ENCODE results near the gene PRXL2C.
"Not testable (repeated sequence)": the region's sequence is repeated elsewhere in the genome, so short reads cannot be mapped to it uniquely, and the experiment has no call there.

The PRXL2C gene

DNA sequence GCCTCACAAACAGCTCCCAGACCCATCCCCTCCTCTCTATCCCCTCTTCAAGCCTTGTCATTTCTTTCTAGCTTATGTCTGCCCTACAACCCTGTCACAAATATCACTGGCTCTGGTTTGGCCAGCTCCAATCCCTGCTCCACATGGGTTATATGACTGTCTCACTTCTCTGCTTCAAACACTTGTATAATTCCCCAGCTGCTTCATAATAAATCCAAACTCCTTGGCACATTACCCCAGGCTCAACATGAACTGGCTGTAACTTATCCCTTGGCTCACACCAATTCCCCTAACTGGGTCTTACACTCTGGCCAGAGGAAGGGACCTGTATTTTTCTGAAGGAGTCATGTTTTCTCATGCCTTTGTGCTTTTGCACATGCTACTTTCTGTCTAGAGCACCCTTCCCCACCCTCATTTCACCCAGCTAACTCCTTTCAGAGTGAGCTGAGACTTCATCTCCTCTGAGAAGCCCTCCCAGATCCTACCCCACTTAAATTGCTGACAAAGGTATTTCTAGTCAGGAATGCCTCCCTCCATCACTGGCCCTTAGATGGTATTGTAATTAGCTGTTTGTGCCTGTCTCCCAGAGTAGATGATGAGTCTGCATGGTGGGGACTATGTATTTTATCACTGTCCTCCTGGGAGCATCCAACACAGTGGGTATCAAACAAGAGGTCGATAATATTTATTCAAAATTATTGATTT, 5.3 kb downstream of the PRXL2C start:
- DNase-seq (ENCODE audit: low read depth, low spot score), result no peak

DNA sequence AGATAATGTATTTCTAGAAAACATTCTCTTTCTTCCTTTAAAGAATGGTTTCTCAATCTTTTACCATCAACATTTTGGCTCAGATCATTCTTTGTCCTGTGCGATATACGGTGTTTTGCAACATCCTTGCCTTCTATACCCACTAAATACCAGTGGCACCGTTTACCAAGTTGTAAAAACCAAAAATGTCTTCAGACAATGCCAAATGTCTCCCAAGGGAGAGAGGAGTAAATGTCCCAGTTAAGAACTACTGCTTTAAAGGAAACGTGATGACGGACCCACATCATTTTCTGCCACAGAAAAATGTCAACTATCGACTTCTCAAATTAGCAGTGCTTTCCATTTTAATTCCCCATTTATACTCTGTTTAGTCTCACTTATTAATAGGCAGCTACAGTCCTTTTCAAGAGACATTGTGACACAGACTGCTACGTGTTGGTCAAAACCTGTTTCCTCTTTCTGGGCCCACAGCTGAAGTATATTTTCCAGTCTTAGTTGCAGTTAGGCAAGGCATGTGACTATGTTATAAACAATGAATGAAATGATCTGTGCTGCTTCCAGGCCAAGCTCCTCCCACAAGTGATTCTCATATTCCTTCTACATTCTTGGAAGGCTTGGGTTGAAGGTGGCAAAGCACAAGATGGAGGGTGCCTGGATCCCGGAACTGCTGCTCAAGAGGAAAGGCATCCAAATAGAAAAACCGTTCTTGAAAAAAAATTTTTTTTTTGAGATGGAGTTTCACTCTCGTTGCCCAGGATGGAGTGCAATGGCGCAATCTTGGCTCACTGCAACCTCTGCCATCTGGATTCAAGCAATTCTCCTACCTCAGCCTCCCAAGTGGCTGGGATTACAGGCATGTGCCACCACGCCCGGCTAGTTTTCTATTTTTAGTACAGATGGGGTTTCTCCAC, 8.8 kb downstream of the PRXL2C start:
- no peak for DNase-seq (ENCODE audit: low read depth, low spot score)

DNA sequence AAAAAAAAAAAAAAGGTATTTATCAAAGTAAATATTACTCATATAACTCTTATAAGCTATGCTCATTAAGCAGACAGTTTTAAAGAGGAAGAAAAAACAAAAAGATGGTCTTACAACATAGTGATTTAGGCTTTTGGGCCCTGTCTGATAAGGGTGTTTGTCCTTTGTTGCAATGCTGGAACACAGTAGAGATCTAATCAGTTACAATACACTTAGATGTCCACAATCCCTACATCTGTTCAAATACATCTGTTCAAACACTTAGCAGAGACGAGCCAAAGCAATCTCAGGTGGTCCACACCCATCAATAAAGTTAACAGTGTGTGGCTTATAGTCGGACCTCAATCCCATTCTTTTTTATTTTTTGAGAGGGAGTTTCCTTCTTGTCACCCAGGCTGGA, 11.0 kb downstream of the PRXL2C start:
- no peak for DNase-seq (ENCODE audit: low read depth, low spot score)

DNA sequence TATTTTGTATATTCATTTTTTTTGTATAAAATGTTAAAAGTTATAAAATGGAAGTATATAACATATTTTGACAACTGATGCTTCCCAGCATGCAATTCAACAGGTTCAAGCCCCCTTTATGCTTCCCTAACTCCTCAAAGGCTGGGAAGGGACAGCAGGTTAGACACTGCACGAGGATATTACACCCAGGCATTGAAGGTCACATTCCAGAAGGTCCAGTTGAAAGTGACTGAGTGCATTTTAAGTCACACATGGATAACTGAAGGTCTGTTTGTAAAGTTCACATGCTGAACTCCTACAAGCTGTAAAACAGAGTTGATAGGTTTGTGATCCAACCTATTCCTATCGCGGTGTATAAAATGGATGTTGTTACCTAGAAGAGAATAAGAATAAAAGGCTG, 13.6 kb downstream of the PRXL2C start:
- DNase-seq (ENCODE audit: low read depth, low spot score), result no peak

DNA sequence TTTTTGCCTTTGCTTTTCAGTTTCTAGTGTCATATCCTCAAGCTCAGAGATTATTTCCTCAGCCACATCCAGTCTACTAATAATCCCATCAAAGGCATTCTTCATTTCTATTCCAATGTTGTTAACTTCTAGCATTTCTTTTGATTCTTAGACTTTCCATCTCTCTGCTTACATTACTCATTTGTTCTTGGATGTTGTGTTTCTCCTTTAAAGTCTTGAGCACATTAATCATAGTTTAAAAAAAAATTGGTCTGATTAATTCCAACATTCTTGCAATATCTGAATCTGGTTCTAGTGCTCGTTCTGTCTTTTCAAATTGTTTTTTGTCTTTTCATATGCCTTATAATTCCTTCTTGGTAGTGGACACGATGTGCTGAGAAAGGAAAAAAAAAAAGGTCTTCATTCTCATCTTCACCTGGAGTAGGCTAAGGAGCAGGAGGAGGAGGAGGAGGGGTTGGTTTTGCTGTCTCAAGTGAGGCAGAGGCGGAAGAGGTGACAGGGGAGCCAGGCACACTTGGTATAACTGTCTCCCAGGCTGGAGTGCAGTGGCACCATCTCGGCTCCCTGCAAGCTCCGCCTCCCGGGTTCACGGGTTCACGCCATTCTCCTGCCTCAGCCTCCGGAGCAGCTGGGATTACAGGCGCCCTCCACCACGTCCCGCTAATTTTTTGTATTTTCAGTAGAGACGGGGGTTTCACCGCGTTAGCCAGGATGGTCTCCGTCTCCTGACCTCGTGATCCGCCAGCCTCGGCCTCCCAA, 16.3 kb downstream of the PRXL2C start:
- DNase-seq (ENCODE audit: low read depth, low spot score), result no peak

DNA sequence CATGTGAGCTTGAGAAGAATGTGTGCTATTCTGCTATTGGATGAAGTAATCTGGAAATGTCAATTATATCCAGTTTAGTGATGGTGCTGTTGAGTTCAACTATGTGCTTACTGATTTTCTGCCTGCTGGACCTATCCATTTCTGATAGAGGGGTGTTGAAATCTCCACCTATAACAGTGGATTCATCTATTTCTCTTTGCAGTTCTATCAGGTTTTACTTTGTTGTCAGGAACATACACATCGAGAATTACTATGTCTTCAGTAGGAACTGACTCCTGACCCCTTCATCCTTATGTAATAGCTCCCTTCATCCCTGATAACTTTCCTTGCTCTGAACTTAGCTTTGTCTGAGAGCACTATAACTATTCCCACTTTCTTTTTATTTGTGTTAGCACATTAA, 18.7 kb downstream of the PRXL2C start:
- DNase-seq (ENCODE audit: low read depth, low spot score), result no peak

DNA sequence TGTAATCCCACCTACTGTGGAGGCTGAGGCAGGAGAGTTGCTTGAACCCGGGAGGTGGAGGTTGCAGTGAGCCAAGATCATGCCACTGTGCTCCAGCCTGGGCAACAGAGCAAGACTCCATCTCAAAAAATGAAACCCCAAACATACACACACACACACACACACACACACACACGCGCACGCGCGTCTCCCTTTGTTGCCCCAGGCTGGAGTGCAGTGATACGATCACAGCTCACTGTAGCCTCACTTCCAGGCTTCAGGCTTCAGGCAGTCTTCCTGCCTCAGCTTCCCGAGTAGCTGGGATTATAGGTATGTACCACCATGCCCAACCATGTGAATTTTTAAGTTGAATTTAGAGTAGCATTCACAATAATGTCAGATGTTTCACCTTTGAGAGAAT, 21.5 kb downstream of the PRXL2C start:
- not testable (repeated sequence) for DNase-seq (ENCODE audit: low read depth, low spot score)

DNA sequence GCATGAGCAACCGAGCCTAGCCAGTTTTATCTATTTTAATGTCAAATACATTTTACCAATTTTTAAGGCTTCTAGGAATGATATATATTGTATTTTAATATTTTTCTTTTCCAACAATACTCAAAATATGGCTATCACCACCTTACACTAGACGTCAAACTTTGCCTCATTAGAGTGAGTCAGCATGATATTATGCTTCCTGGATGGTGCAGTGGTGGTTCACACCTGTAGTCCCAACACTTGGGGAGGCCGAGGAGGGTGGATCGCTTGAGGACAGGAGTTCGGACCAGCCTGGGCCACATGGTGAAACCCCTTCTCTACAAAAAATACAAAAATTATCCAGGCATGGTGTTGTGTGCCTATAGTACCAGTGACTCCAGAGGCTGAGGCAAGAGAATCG, 28.2 kb downstream of the PRXL2C start:
- DNase-seq (ENCODE audit: low read depth, low spot score), result no peak

DNA sequence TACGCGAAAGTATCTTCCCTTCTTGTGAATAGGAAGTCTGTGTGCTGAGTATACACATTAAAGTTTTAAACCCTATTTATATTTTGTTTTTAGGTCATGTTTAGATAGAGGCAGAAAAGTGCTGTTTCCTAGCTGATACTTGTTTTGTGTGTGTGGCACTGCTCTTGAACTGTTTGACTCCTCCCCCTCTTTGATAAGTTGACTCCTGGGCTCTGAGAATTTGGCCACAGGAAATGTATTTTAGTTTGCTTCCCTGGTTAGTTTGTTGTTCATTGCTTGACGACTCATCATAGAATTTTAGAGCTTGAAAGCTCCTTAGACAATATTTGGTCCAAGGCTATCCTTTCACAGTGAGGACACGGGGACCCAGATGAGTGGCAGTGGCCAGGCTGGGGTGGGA, 33.5 kb downstream of the PRXL2C start:
- DNase-seq (ENCODE audit: low read depth, low spot score), result no peak

DNA sequence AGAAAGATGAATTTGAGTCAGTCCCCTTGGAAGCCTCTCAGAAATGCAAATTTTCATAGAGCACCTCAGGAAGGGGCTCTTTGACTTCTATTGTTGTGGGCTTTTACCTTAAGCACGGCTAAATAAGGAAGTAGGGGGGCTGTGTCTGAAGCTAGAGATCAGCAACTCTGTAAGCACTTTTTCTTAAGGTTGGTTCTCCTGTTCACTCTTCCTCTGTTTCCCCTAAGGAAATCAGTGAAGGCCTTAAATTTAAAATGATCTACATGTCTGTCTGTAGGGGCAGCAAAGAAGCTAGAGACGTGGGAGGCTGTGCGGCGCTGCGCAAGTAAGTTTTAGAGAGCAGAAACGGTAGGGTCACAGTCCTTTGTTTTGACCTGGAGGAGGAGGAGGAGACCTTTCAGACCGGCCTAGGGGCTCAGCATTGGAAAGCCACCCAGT, 34.3 kb downstream of the PRXL2C start:
- DNase-seq (ENCODE audit: low read depth, low spot score), result no peak

DNA sequence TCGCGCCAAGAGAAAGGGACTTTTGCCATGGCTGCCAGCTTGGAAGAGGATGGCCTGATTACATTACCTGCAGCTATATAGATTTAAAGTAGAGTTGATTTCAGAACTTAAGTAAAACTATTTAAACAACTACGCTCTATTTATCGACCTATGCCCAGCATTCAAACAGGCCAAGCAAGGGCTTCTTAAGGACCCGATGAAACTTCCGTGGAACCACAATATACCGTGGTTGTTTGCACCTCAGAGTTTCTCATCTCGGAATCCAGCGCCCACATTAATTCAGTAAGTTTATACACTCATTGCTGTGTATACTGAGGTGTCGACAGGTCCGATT, 35.0 kb downstream of the PRXL2C start:
- no peak for DNase-seq (ENCODE audit: low read depth, low spot score)

DNA sequence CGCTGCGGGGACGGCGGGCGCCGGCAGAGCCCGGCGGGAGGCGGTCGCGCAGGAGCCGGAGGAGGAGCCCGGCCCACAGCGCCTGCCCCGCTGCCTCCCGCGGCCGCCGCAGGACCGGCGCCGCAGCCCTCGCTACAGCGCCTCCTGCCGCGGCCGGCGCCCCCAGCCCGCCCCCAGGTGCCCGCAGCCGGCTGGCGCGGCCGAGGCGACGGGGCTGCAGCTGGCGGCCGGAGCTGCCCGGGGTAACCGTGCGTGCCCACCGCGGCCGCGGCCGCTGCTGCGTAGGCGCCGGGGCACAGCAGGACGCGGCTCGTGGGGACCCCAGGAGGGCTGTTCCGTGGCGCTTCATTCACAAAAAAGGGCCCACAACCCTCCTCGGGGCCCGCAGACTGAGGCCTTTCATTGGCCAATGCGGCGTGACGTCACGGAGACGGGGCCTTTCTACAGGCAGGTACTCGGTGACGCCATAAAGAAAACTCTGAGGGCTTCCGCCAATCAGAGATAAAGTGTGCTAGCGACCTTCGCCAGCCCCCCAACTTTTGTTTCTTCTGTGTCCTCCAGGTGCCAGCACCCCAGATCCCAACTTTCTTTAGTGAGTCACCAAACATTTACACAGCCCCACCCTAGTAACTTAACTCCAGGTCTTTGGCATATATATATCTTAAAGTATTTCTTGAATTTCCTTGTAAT, 35.5 kb downstream of the PRXL2C start, which contains the start of gene CDC14B:
CDC14B (minus strand) TSS at position 353 of the 690 bp plus-strand sequence. CDS start 465 bp downstream, outside the sequence.
- peak; percentile 97 for DNase-seq (ENCODE audit: low read depth, low spot score)

DNA sequence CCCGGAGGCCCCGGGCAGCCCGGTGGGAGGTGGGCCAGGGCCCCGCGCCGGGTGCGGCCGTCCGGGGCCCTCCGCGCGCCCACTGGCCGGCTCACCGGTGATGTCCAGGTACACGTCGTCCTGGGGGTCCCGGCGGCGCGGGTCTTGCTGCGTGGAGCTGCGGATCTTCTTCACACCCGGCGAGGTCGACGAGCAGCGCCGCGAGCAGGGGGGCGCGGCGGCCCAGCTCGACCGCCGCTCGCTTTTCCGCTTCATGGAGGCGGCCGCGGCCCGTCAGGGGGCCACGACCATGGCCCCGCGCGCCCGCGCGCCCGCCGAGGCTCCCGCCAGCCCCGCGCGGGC, 36.0 kb downstream of the PRXL2C start:
- no peak for DNase-seq (ENCODE audit: low read depth, low spot score)

DNA sequence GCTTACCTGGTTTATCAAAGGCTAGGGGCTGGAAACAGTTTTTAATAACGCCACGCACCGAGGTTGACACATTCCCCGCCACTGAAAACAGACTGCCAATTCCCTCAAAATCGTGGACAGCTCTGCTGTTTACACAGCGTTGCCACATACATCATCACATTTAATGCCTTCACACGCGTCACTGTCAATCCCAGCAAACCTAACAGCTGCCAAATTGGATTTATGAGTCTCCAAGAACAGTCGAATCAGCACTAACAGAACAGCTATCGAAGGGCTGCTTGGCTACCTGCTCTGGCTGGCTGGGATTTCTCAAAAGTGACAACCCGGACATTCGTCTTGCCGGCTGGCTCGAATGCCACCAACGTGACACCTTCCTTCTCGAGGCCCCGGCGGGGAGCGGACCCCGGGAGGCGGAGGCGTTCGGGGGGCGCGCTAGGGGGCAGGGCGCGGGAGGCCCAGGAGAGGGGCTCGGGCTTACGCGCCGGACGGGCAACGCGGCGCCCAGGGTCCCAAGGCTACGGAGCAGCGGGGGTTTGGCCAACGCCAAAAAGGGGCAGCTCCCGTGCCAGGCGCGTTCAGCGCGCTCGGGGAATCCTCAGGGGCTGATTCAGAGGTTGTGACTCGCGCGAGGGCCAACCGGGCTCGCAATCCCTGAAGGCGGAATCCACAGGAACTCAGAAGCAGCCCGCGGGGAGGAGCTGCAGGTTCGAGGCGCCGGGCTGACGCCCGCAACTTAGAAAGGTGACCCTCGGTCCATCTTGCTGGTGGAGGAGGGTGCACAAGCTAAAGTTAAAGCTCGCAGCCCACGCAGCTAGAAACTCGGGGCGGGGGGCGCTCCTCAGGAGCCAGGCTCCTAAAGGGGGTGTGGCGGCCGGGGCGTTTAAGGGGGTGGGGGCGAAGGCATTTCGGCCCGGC, 36.7 kb downstream of the PRXL2C start:
- DNase-seq (ENCODE audit: low read depth, low spot score), result peak; percentile 69

DNA sequence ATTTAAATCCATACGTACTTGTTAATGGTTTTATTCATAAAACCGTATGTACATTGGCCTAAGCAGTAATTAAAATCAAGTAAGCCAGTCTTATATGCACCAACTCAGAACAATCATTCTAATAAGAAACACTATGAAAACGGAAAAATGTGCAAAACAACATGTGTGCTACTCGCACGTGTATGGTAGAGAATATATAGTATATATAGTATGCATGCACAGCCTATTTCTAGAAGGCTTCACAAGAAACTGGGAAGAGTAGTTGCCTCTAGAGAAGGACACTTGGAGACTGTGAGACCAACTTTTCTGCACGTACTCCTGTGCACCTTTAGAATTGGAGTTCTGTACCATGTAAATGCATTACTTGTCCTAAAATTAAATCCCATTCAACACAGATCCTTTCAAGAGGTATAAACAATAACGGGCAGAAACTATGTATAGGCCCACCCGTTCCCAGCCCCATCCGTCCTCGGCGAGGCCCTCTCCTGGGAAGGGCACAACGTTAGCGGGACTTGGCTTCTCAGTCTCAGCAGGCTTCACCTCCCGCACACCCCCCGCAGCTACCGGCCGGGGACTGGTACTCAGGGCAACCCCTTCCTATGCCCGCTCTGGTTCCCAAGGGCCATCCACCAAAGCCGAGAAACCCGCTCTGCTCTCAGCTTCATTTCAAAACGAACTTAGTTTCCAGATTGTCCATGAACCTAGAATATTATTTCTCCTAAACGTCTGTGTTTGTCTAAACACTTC, 37.5 kb downstream of the PRXL2C start:
- DNase-seq (ENCODE audit: low read depth, low spot score), result peak; percentile 22

DNA sequence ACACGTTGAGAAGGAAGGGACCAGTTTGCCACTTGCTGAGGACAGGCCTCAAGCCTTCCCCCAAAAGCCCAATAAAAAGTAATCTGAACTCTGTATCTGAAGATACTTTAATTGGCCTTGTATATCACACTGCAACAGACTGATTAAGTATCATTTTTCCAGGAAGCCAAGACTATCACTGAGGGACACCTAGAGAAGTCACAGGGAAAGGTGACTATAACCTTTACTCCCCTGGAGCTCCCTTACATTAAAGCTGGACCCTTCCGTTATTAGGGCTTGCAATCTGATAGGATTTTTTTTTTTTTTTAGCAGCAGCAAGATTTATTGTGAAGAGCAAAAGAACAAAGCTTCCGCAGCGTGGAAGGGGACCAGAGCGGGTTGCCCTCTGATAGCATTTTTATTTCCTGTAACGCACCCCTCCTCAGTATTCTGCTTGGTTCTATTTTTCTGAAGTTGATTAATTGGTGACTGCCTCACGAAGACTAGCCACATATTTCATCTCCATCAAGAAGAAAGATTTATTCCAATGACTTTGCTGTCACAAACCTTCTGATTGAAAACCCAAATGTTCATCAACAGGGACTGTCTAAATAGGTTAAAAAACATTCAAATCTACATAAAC, 38.2 kb downstream of the PRXL2C start:
- DNase-seq (ENCODE audit: low read depth, low spot score), result no peak

DNA sequence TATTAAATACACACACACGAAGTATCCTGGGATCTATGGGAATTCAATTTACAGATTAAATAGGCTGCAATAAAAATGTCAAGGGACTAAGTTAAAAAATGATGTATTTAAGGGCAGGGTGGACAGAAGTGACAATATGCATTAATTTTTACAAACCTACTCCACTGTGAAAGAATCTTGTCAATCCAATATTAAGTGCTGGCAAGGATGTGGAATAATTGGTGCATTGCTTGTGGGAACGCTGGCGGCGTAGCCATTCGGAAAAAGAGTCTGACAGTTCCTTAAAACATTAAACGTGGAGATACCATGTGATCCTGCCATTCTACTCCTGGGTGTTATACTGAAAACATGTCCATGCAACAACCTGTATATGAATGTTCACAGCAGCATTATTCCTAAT, 39.7 kb downstream of the PRXL2C start:
- DNase-seq (ENCODE audit: low read depth, low spot score), result no peak

DNA sequence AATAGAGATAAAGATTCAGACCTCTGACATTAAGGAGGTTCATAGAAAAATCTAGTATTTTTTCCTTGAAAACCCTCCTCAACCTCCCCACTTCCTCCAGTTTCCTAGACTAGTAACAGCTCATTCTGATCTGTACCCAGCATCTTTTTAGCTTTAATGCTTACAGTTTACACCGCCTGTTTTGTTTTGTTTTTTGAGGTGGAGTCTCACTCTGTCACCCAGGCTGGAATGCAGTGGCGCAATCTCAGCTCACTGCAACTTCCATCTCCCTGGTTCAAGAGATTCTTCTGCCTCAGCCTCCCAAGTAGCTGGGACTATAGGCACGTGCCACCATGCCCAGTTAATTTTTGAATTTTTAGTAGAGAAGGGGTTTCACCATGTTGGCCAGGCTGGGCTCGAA, 40.5 kb downstream of the PRXL2C start:
- DNase-seq (ENCODE audit: low read depth, low spot score), result not testable (repeated sequence)

DNA sequence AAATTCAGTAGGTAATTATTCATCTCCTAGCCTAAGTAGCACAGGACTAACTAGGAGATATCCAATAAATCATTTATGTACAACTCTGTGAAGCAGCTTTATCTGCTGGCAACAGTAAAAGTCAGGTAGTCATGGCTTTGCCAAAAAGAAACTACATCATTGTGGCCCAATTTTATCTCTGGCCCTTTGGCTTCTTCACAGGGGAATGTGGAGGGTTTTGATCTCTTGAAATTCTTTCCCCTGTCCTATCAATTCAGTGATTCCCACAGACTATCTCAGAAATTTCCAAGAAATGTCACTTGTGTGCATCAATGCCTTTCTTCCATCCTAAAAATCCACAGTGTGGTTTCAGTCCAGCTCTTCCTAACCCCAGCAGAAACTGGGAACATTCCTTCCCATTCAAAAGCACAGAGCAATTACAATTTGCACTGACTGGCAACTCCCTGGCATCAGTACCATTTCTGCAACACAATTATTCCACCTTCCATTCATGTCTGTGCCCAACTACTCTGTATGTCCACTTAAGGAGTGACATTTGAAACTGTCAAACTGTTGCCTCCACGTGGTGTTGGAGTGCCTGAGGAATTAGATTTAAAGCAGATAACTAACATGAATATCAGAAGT, 42.0 kb downstream of the PRXL2C start:
- DNase-seq (ENCODE audit: low read depth, low spot score), result peak; percentile 40

Measured in astrocyte of the hippocampus (primary cell).